ENCODE measurements around the gene RFNG.

Gene RFNG

GRCh38 chr17:82089723-82090548, 38.3 kb upstream of the RFNG start:
- no peak for DNase-seq (ENCODE audit: low read depth in 3 of 3)

GRCh38 chr17:82088838-82089722, 37.5 kb upstream of the RFNG start:
- DNase-seq (ENCODE audit: low read depth in 3 of 3): no peak

DNA sequence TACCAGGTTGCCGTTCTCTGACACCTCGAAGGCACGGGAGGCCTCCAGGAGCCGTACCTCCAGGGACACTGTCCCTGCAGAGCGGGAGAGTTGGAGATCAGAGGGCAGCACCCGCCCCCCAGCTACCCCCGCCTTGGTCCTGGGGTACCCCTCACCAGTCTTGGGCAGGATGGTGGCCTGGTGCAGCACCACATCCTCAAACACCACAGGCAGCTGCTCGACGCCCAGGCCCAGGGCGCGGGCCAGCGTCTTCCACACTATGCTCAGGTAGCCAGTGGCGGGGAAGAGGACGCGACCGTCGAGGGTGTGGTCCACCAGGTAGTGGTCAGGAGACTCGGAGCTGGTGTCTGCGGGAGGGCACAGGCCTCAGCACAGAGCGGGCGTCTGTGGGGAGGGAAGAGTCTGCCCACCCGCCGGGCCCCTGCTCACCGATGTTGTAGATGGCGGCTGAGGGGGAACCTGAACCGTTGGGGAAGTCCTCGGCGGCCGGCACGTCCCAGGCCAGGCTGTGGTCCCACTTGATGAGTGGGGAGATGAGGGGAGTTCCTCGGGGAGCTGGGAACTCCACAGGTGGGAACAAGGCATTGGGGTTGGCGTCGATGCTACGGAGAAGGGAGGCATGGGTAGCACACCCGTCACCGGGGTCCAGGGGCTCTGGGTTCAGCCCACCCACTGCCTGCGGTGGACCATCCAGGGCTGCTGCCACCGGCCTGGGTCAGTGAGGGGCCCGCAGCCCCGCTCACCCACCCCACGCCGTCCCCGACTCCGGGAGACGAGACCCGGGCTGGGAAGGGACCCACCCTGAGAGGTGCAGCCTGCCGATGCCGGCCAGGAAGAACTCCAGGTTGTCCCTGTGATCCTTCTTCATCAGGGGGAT, 36.6 kb upstream of the RFNG start:
- DNase-seq (ENCODE audit: low read depth in 3 of 3): no peak

GRCh38 chr17:82086941-82087906, 35.6 kb upstream of the RFNG start:
- no peak for DNase-seq (ENCODE audit: low read depth in 3 of 3)

GRCh38 chr17:82085931-82086764, 34.5 kb upstream of the RFNG start:
- no peak for DNase-seq (ENCODE audit: low read depth in 3 of 3)

DNA sequence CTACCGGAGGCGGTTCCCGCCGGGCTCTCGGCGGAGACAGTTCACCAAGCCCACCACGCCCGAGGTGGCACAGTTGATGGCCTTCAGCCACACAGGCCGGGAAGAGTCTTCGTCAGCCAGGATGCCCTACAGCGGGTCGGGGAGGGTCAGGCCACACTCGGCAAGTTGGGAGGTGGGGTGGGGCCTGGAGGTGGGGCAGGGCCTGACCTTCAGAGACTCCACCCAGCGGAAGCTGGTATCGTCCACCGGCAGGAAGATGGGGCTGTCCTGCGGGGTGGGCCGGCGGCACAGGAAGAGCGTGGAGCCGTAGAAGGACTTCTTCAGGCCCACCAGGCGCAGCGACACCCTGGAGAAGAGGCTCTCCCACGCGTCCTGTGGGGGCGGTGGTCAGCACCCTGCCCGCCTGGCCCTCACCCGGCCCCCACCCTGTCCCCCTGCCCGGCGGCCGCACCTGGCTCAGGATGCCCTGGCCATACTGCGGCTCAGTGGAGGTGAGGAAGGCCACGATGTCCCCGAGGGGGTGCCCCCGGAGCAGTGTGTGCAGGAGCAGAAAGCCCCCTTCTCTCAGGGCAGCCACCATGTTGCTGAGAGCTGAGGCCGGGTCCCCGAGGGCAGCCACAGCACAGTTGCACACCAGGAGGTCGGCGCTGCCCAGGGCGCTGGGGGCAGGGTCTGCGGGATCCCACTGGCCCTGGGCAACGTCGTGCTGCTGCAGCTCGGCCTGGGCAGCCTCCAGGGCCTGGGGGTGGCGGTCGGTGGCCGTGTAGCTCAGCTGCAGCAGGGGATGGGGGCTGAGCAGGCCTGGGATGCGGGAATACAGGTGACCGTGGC, 33.6 kb upstream of the RFNG start:
- DNase-seq (ENCODE audit: low read depth in 3 of 3): no peak

DNA sequence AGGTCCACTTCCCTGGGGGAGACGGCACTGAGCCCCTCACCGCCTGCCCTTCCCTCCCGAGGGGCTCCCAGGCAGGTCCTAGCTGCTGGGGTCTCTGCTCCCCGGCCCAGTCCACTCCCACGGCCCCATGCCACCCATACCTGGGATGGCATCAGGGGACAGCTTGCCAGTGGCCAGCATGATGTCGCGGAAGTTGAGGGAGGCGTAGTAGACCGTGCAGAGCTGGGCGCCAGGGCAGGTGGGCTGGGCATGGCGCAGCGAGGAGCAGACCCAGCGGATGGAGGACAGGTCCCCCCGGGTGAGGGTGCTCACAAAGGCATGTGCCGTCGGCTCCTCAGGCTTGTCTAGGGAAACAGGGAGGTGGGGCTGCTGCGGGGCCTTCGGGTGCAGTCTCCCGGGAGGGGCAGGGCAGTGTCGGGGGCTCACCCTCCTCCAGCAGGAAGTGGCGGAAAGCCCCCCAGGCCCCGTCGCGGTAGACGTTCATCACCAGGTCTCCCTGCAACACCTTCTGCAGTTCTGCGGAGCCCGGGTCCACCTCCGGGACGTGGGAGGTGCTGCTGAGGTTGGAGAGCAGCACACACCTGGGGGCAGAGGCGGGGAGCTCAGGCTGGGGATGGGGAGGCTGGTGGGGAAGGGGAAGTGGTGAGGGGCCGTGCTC, 32.9 kb upstream of the RFNG start:
- no peak for DNase-seq (ENCODE audit: low read depth in 3 of 3)

DNA sequence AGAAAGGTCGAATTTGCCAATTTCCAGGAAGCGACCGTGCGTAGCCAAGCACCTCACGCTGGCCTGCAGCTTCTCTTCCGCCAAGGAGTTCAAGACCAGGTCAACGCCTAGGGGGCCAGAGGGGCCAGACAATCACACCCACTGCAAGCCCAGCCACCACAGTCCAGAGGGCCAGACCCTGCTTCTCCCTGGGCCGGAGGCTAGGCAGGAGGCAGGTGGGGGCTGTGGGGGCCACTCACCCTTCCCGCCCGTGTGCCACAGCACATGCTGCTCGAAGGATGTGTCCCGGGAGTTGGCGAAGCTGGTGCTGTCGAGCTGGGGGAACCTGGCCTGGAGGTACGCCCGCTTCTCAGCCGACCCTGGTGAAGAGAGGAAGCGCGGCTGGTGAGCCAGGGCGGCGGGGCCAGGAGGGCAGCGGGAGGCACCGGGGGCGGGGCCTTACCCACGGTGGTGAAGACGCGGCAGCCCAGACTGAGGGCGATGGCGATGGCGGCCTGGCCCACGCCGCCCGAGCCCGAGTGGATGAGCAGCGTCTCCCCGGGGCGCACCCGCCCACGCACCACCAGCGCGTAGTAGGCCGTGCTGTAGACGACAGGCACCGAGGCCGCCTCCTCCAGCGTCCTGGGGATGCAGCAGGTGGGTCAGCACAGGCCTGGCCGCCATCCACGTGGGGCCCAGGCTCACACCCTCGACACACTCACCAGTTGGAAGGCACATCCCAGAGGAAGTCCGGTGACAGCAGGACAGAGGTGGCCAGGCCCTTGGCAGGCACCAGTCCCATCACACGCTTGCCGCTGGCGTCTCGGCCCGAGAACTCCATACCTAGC, 32.1 kb upstream of the RFNG start:
- DNase-seq (ENCODE audit: low read depth in 3 of 3): no peak

DNA sequence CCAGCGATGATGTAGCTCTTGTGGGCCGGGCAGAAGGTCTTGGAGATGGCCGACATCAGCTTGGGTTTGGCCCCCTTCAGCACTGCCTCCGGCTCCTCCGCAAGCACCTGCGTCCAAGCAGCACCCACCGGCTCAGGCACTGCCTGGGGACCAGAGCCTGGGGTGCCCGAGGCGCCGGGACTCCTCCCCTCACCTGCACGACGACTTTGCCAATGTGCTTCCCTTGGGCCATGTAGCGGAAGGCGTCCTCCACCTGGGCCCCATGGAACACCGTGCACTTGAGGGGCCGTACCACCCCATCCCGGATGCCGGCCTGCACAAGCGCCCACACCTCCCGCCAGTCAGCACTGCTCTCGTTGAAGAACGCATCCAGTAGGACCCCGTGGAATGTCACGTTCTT, 31.4 kb upstream of the RFNG start:
- no peak for DNase-seq (ENCODE audit: low read depth in 3 of 3)

GRCh38 chr17:82082456-82082855, 30.8 kb upstream of the RFNG start:
- DNase-seq (ENCODE audit: low read depth in 3 of 3): no peak

- DNase-seq (ENCODE audit: low read depth in 3 of 3): no peak
Measured at GRCh38 chr17:82081966-82082365, 30.4 kb upstream of the RFNG start.

GRCh38 chr17:82081546-82081945, 29.9 kb upstream of the RFNG start:
- no peak for DNase-seq (ENCODE audit: low read depth in 3 of 3)

DNA sequence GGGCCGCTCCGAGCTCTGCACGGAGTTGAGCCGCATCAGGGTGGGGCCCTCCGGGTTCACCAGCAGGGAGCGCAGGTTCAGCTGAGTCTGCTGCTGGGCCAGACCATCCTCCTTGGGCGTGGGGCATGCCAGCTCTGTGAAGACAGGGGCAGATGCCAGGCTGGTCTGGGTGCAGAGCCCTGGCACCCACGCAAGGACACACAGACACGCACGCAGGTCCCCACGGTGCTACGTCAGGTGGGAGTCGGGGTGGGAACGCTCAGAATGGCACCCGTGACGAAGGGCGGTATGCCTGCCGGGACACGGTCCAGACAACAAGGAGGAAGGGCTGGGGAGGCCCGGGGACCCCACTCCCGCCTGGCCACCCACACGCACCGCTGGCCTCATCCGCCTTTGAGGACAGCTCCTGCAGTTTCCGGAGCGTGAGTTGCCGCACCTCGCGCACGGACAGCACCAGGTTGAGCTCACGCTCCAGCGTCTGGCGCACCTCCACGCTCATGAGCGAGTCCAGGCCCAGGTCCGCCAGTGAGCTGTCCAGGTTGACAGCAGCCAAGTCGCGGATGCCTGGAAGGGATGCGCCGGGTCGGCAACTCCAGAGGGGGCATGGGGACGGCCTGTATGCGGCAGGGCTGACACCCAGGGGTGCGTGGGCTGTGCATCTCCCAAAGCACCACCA, 29.3 kb upstream of the RFNG start:
- DNase-seq (ENCODE audit: low read depth in 3 of 3): no peak

DNA sequence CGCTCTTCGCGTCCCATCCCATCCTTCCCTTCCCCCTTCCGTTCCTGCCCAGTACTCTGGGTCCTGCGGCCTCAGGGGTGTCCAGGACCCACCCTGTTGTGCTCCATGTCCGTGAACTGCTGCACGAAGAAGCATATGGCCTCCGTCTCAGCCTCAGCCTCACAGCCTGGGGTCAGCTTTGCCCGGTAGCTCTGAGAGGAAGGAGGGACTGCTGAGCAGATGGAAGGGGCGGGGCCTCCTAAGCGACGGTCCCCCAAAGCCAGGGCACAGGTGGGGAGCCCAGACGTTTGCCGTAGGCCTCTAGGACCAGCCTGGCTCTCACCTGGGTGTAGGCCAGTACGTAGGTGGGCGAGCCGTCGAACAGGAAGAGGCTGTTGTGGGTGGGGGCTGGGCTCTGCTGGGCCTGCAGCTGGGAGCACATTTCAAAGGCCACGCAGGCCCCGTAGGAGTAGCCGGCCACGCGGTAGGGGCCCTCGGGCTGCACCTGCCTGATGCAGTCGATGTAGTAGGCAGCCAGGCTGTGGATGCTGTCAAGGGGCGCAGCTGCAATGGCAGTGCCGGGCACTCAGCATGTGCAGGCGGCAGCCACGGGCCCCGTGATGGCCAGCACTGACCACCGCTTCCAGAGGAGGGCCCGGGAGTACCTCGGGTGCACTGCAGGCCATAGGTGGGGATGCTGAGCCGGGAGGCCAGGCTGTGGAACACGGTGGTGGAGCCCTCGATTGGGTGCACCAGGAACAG, 28.6 kb upstream of the RFNG start:
- DNase-seq (ENCODE audit: low read depth in 3 of 3): no peak

DNA sequence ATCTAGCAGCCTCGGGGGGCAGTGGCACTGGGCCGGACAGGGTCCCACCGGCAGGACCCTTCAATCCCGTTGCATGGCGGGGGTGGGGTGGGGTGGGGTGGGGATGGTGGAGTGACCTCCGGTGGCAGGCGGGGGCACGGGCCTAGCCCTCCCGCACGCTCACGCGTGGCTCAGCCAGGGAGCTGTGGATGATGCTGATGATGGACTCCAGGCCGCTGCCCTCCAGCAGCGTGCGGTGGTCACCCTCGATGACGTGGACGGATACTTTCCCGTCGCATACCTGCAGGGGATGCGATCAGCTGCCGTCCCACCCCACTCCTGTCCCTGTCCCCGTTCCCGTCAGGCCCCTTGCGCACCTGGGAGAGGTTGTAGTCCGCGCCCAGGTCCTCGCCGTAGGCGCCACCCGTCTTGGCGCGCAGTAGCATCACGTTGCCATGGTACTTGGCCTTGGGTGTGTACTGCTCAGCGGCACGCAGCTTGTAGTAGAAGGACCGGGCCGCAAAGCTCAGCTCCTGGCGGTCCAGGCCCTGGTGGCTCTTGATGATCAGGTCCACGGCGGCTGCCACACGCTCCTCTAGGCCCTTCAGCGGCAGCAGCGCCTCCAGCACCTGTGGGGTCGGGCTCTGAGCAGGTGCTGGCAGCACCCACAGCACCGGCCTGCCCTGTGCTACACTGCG, 27.5 kb upstream of the RFNG start:
- no peak for DNase-seq (ENCODE audit: low read depth in 3 of 3)

- DNase-seq (ENCODE audit: low read depth in 3 of 3): no peak
Measured at GRCh38 chr17:82078433-82078832, 26.8 kb upstream of the RFNG start.

Data from stimulated activated CD4-positive, alpha-beta T cell treated with anti-CD3 and anti-CD28 coated beads, TNF-alpha, amount 100 ng/mL, for 48 hours (primary cell).